M059J (cell line): Measurements from ENCODE around the gene NSFL1C. TPM values are rescaled to one million over a fixed set of nuclear protein-coding genes. Genes with fewer than 3 reads are reported as not detected.

Source experiments
- DNase-seq: peaks from one replicate; pipeline ENCODE4 v3.0.0-alpha.2; 2012; ENCODE audit warnings: low read depth
- total RNA-seq: library from RNA; depleted of rRNA; stranded (reverse); fragments of >200 nt; shearing (Covaris generic); gene quantifications from 2 replicates; pipeline ENCODE4 v1.2.3, GENCODE V29; 2014

The NSFL1C gene
- total RNA-seq, 1 experiment from 2014 or later: 69.2 TPM

DNA sequence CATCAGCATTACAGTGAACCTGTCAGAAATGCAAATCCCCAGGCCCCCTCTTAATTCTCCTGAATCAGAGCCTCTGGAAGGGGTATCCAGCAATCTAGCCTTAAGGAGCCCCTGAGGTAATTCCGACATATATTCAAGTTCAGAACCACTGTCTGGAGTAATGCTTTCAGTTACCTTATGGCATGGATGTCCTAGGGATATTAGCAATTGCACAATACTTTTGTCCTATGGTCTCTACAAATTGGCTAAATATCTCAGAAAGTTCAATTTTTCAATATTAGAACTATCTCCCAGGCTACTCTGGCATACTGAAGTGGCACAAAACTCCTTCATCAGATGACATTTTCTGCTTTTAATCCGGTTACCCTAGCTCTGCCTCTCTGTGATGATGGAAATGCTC is 6.4 kb downstream of the NSFL1C start:
- DNase-seq: no peak

DNA sequence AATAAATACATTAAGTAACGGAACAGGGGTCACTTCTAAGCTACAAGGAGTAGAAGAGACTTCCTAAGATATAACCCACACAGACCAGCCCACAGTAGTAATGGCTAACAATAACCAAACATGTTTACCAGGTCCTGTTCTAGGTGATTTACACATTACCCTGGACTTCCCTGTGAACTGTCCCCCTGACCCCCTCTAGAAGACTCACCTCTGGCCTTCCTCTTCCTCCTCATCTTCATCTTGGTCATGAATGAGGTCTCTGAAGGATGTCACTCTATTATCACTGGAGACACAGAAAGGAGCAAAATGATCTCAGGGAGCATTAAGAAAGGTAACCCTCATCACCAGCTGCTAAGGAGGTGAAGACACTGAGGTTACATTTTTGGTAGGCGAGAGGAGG is 8.7 kb downstream of the NSFL1C start:
- no peak for DNase-seq

DNA sequence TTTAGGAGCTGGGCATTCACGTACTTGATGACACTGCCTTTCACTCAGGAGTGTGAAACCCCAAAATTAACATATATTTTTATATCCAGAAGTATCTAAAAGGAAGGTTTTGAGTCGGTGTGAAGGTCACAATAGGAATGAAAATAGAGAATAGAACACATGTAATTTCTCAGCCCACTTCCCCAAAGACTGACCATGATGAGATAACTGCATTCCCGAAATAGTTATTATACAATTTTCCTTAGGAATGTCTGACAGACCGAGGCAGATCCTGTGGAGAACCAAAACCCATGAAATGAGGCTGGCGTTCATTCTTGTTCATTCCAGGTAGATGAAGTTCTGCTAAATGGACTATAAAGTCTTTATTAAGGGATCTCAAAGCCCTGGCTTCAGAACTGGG is 10.3 kb downstream of the NSFL1C start:
- DNase-seq: no peak

DNA sequence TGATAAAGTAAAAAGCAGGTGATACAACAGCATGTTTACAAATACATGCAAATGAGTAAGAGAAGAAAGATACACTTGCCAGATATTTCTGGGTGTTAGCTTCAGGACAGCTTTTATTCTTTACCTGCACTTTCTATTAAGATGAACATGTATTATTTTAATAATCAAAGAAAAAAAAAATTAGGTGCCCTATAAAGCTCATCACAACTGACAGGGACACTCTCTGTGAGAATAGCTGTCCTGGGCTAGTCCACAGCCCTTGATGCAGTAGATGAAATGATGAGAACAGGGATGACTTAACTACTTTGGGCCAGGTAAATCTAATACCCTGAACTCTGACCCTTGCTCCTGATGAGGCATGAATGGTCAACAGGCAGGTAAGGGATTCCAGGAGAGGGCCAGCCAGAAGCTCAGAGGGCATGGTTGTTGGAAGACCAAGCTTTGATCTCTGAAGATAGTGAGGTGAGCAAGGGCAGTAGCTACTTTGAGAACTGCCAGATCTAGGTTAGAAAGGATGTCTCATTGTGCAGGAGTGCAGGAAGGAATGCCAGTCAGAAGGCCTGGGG is 15.6 kb downstream of the NSFL1C start:
- DNase-seq: peak; percentile 38

DNA sequence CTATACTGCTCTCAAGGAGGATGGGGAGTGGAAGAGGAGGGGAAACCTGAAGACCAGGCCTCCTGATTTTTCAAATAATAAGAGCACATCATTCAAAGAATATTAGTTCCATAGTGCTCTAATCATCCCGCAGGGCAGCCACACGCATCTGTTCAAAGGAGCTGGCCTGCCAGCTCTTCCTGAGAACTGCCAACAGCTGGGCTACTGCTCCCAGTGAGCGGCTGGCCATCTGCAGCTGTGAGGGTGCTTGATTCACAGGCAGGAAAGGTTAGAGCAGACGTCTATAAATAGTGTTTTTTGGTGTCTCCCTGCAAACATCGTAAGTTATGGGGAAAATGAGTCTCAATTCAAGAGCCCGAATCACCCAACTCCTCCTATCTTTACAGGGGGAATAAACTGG is 17.3 kb downstream of the NSFL1C start:
- no peak for DNase-seq

DNA sequence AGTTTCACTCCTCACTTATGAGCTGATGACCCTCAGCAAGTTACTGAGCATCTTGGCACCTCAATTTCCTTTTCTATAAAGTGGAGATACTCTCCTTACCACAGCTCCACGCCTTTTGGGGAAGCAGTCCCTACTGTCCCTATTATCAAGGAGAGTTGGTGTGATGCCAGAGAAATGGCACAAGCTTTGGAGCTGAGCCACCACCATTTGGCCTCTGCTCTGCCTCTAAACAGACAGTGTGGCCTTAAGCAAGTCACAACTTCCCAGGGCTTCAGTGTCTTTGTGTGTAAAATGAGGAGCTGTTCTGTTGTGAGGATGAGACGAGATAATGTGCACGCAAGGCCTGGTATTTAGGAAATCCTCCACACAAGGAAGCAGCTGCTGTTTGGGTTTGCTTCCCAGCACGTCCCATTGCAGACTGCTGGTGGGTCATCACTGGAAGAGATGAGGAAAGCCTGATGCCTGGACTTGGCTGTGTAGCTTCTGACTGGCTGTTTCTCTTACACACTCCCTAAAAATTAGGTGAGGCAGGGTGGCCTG is 18.5 kb downstream of the NSFL1C start:
- no peak for DNase-seq

DNA sequence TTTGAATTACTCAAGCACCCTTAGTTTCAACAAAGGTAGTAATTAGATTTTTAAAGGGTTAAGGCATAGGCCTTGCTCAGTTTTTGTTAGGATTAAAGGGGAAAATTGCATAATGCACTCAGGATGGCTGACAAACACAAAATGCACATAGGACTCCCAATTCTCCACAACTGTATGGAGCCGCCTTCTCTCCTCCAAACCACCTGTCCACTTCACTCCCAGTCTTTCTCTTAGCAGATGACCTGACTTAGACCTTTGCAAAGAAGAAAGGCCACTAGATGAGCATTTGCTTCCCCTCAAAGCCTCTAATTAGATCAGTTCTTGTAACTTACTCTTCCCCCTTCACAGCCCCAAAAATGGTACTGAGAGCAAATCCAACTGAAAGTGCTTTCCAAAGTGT is 20.1 kb downstream of the NSFL1C start:
- DNase-seq: no peak

DNA sequence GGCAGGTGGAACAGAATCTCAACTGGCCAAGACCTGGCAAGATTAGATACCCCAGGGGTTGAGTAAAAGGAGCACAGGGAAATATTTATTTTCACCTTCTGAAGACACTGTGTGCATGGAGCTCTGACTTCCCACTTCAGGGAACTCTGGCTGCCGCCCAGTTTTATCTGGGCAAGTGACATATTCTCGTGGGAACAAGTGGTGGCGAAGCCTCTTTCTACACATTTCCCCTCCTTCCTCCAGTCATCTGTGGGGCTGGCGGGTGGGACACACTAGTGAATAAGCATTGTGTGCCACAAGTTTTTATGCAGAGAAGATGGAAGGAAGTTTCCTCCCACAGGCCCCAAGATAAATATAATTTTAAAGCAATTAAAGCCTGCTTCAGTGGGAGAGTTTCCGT is 23.6 kb downstream of the NSFL1C start:
- no peak for DNase-seq

DNA sequence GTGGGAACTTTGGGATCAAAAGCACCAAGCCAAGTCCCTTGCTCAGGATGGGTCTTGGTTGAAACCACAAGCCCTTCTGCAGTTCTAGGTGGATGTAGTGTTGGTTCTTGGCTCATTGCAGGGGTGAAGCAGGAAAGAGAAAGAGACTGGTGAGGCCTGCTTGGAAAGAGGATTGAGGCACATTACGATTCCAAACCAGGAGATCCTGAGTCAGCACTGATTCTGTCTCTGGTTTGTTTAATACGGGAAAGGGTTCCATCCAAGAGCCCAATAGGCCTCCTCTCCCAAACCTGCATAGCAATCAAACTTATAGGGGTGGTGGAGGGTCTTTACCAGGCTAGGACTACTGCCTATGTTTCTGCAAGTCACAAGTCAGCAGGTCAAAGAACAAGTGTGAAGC is 24.3 kb downstream of the NSFL1C start:
- no peak for DNase-seq

DNA sequence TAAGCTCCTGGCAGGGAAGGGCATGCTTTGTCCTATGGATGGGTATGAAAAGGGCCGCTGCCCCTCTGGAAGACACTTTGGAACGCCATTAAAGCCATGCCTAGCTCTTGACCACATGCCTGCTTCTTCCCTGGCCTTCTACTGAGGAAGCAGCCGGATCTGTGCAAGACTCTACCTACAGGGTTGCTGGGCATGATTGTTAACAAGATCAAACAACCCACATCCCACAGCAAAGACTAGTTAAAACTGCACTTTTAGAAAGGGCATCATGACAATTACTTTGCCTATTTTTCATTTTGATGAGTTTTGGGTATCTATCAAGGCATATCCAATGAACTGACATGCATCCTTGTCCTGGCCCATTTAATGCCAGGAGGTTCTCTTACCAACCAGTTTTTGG is 25.5 kb downstream of the NSFL1C start:
- DNase-seq: no peak

DNA sequence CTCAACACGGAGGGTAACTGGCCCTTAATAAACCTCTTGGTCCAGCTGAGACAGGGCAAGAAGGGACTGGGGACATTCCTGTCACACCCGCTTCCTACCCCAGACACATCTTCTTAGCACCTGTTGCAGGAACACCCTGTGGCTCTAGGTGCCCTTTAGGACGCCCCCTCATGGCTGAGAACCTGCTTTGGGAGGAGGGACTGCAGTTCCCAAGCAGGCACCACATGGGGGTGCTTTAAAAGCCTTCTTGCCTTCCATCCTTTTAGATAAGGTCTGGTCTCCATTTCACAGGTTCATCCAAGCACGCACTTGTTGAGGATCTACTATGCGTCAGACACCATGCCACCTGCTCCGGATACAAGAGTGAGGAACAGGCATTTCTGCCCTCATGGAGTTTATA is 26.6 kb downstream of the NSFL1C start:
- DNase-seq: peak; percentile 50

DNA sequence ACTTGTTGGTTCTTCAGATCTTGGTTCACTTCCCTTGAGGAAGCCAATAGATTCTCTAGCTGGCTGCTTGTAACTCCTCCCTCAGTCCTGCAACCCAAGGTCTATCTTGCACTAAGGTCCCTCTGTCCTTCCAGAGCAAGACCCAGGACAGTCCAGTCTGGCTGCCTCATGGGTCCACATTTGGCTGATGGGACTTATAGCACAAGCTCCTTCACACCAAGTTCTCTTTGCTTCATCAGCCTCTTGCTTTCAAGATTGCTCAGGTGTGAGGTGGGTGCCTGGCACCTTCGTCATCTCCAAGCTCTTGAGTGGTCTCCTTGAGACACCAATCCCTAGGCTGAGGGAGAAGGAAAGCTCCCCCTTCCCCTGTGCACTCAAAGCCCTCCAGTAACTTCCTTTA is 28.3 kb downstream of the NSFL1C start:
- no peak for DNase-seq

DNA sequence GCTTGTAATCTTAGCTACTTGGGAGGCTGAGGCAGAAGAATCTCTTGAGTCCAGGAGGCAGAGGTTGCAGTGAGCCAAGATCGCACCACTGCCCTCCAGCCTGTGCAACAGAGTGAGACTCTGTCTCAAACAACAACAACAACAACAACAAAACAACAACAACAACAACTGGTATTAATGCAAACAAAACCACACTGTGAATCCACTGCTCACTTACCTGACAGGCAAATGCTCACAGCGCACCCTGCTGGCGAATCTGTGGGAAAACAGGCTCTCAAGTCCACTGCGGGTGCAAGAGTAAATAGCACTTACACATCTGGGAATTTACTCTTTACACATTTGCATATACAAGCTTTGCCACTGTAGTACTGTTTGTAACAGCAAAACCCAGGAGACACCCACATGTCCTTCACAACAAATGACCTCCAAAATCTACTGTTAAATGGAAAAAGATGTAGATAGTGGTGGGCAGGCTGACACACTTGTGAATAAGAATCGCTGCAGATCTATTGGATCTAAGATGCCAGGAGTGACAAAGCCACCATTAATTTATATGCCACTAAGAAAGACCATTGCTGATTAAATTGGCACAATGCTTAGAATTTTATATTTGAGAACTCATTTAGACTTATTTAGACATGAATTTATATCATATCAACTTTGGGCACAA is 29.3 kb downstream of the NSFL1C start:
- DNase-seq: peak; percentile 80

DNA sequence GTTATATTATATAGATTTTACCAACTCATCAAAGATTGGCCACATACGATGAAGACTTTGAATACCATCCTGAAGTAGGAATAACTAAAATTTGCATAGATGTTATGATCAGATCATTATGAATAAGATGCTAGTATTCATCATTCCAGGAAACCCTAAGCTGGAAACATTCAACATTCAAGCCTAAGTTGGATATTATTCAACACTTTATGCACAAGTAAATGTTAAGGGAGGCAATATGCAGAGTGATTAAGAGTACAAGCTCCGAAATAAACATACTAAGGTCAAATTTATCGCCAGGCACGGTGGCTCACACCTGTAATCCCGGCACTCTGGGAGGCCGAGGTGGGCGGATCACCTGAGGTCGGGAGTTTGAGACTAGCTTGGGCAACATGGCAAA is 30.4 kb downstream of the NSFL1C start:
- no peak for DNase-seq

DNA sequence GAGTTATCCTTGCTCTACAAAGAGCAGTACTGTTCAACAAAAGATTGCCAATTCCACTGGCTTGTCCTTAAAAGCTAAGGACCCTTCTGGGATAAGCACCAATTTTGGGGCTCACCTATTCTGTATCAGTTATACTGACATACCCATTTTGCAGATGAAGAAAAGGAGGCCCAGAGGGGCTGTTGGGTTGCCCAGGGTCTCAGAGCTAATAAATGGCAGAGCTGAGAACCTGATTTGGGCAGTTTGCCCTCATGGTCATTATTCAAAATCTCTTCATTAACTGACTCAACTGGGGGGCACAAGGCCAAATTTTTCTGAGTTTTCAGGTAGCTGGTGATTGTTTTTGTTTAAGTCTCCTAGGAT is 31.3 kb downstream of the NSFL1C start:
- no peak for DNase-seq

DNA sequence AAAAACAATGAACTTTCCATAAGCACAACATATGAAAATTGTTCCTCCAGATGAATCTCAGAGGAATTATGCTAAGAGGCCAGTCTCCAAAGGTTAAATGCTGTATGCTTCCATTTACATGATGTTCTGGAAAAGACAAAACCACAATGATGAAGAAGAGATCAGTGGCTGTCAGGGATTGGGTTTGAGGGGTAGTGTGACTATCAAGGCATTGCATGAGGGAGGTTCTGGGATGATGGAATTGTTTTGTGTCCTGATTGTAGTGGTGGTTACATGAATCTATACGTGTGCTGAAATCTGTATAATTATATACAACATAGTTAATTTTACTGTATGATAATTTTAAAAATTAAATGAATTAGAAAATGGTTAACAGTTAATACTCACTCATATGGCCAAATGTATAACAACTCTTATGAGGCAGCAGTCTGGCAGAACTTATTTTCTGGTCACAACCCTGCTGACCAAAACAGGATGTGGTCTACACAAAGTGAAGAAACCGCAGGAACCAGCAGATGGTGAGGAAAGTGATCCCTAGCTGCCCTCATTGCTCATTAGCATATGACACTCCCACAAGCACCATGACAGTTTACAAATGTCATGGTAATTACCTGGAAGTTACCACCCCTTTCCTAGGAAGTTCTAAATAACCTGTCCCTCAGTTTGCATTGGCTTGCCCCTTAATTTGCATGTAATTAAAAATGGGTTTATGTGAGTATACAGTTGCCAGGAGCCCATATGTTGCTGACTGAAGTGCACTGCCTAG is 31.9 kb downstream of the NSFL1C start:
- DNase-seq: peak; percentile 98

DNA sequence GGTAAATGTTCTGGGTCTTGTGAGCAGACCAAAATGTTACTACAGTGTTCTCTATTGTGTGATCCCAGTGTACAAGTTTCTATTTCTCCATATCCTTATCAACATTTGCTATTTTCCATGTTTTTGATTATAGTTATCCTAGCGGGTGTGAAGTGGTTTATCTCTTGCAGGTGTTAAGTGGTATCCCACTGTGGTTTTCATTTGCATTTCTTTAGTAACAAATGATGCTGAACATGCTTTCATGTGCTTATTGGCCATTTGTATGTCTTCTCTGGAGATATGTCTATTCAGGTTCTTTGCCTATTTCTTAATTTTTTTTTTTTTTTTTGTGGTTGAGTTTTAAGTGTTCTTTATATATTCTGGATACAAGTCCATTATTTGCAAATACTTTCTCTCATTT is 35.5 kb downstream of the NSFL1C start:
- DNase-seq: no peak

DNA sequence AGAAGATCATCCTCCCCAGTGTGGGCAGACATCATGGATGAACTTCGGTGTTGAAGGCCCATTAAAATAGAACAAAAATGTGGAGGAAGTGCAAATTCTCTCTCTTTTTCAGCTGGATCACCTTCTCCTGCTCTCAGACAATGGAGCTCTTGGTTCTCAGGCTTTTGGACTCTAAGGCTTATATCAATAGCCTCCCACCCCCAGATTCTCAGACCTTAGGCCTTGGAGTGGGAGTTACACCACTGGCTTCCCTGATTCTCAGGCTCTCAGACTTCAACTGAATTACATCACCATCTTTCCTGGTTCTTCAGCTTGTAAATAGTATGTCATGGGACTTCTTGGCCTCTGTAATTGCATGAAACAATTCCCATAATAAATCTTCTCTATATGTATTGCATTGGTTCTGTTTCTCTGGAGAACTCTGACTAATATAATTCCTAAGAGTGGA is 36.6 kb downstream of the NSFL1C start:
- DNase-seq: peak; percentile 38

DNA sequence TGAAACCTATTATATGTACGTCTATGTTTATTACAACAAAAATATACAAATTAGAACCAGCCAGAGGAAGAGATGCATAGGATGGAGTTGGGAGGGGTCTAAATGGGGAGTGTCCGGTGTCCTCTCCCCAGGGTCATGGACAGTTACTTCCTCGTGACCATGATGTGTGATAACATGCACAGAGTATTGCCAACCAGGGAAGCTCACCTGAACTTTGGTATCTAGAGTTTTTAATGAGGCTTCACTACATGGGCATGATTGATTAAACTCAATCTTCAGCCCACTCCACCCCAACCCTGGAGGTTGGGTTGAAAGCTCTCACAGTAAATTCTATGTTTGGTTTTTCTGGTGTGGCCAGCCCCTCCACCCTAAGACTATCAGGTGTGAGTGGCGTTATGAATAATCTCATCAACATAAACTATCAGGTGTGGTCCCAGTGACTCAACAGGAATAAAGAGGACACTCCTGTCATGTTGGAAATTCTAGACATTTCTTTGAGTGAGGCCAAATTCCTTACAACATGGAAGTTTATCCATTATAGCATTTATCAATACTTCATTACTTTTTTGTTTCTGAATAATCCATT is 37.4 kb downstream of the NSFL1C start:
- DNase-seq: no peak

DNA sequence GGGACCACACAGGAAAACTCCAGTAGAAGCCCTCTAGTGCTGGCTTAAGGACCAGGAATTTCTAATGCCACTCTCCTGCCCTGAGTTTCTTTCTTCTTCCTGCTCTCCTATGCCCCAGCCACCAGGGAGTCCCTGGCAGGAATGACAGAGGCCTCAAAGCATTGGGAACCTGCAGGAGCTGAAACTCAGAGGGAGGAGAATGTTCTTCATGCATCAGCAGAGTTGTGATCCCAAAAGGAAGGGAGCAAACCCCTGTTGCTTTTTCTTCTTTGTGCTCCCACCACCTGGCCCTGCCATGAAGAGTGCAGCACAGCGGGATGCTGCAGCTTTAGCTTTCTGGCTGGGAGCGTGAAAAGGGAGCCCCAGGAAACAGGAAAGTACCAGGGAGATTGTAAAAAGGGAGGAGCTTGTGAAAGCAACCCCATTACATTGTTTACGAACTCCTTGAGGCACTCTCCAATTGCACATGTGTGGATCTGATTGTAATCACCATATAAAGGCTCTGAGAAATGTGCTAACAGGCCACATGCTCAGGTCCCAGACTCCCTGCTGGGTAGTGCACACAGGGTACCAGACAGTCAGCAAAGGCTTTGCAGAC is 39.1 kb downstream of the NSFL1C start:
- peak; percentile 49 for DNase-seq

DNA sequence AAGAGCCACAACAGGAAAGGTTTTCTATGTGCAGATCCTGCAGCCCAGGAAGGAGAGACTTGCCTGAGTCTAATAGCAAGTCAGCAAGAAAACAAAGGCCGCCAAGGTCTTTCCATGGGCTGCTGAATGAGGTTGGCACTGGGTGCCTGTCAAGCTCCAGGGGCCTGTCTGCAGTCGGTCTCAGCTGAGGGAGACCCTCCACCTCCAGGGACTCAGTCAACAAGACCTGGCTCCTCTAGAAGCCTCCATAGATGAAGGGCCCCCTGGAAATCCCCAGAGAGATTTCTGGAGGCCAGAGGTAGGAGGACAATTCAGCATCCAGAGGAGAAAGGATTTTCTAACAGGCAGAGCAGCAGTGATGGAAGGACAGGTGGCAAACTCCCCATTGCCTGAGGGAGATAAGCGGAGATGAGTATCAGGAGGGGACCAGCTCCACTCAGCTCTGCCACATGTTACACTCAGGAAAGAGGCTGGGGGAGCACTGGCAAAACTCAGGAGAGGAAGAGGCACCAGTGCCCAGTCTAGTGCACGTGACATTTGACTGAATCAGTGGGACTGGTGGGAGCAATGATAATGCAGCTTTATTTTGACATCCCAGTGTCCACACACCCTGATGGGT is 40.3 kb downstream of the NSFL1C start:
- DNase-seq: no peak

DNA sequence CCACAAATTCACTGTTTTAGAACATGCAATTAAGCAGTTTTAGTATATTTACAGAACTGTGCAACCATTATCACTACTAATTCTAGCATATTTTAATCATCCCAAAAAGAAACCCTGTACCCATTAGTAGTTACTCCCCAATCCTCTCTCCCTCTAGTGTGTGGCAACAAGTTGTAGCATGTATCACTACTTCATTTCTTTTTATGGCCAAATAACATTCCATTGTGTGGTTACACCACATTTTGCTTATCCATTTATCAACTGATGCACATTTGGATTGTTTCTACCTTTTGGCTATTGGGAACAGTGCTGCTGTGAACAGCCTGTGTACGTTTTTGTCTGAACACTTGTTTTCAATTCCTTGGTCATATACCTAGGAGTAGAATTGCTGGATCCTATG is 42.3 kb downstream of the NSFL1C start:
- DNase-seq: no peak
